ENCODE measurements around the gene LPAR1.

- TF ChIP-seq PHF8 (conservative IDR thresholded peaks at IDR 0.05; ENCODE audit: low read depth, low read length) (no peak), CTCF (IDR thresholded peaks at IDR 0.05; ENCODE audit: control extremely low read depth in 1 of 3, insufficient read depth in 1 of 3, low read depth in 1 of 3, low read length in 3 of 3) (no peak), CEBPB (IDR thresholded peaks at IDR 0.05; ENCODE audit: low read depth, low read length) (no peak), TEAD4 (IDR thresholded peaks at IDR 0.05; ENCODE audit: low read depth, low read length) (no peak), CREB1 (IDR thresholded peaks at IDR 0.05) (no peak), POLR2AphosphoS5 (IDR thresholded peaks at IDR 0.05; ENCODE audit: low read depth, low read length) (no peak), SUZ12 (IDR thresholded peaks at IDR 0.05; ENCODE audit: low read length) (no peak), CHD7 (IDR thresholded peaks at IDR 0.05; ENCODE audit: insufficient replicate concordance, low read length) (no peak), MAX (IDR thresholded peaks at IDR 0.05) (no peak)
Observed at GRCh38 chr9:110830495-110830894, 207.8 kb downstream of the LPAR1 start.
